Pancreas (tissue), 10 donors: Measurements from ENCODE around the gene CACNA1I. TPM values are rescaled to one million over a fixed set of nuclear protein-coding genes. Genes with fewer than 3 reads are reported as not detected.

Experiments used
- ATAC-seq, 4 donors: fragments of 200-7000 bp; cut with Tn5 transposase; one replicate each; pipeline versions ENCODE4 v1.8.0 to v1.9.1; 2020; ENCODE audit warnings: mild to moderate bottlenecking in 4 of 4, moderate library complexity in 4 of 4
- DNase-seq, 6 donors: peaks; one replicate each; pipeline ENCODE4 v3.0.0-alpha.2; 2020
- FAIRE-seq: peaks from 2 replicates; lab custom pipeline; 2012; peaks lifted over from hg19 to GRCh38; lab: Jason Lieb, UNC
- H3K27ac ChIP-seq, 4 donors: fragments of 200-600 bp; sonication (generic); 1 replicate in 3 of 4; 2 replicates in 1 of 4; pipeline versions ENCODE4 v1.5.0 to v1.8.0; 2020
- H3K27me3 ChIP-seq, 4 donors: fragments of 200-600 bp; one replicate each; pipeline ENCODE4 v1.8.0; 2021
- H3K36me3 ChIP-seq, 3 donors: fragments of 200-600 bp; sonication (generic) in 1 of 3; one replicate each; pipeline versions ENCODE4 v1.5.0 to v1.8.0; 2020 to 2021
- H3K4me1 ChIP-seq, 3 donors: fragments of 200-600 bp; one replicate each; pipeline ENCODE4 v1.8.0; 2021
- H3K4me3 ChIP-seq, 4 donors: fragments of 200-600 bp; sonication (generic) in 2 of 4; one replicate each; pipeline versions ENCODE4 v1.5.0 to v1.8.0; 2020 to 2021
- H3K9me3 ChIP-seq, 4 donors: fragments of 200-600 bp; one replicate each; pipeline ENCODE4 v1.8.0; 2021
- WGBS, 2 donors: extraction: QIAGEN DNeasy Blood & Tissue Kit; methylation state at CpG; one replicate each; pipeline ENCODE4 v1.1.7; 2013; 5-methylcytosine and 5-hydroxymethylcytosine counted together
- intact Hi-C, 3 donors: fragments of 100-400 bp; cut with DNase I; formaldehyde crosslinking; loops; one replicate each; pipeline versions ENCODE4 v1.11.1 to v1.14.2; 2022
- polyA plus RNA-seq, 2 donors: library from polyadenylated mRNA; stranded (reverse); fragments of 200-250 nt; gene quantifications; one replicate each; pipeline ENCODE4 v1.2.3, GENCODE V29; 2013
- total RNA-seq, 6 donors: library from RNA; stranded (reverse); fragmentation: NEBNext Ultra II Directional in 4 of 6; extraction: Animal tissue kit (Norgen Biotek cat#: 25700) in 4 of 6; gene quantifications; one replicate each; pipeline versions ENCODE4 v1.2.1 to v1.2.4, GENCODE V29; 2021 to 2023
- TF ChIP-seq, protein P1 (sequence below), 4 donors: fragments of 200-600 bp; sonication (generic) in 3 of 4; IDR thresholded peaks; one replicate each; pipeline versions ENCODE4 v1.5.0 to v1.8.0; 2021; ENCODE audit warnings: antibody characterized with exemption in 4 of 4
- donor health status: healthy with polysubstance abuse.
- donor health status: DM: no; HTN: no; CAD: no; lungs with moderate emphysema.
- donor health status: DM: no; HTN: no; CAD: no.
- donor health status: control.
- donor health status: control.
- donor health status: Bipolar disorder and iron deficiency.
- donor health status: DM: yes; HTN: yes; CAD: no.
- donor health status: DM: no; HTN: no; CAD: no.
- donor health status: DM: no; HTN: no; CAD: no.
- donor health status: DM: yes; HTN: yes; CAD: no.

The CACNA1I gene
- total and polyA plus RNA-seq, 8 donors: 0.04 to 0.21 (median 0.07) TPM

- 71 to 98% methylated on average over 1 of the region's 1 CpG for WGBS, 2 donors
- H3K4me3 ChIP-seq: no peak overlapping the region
- no peaks in the 10 kb centered on the region for H3K4me1 ChIP-seq
- H3K27me3 ChIP-seq: no peaks in the 10 kb centered on the region
- FAIRE-seq (no peak), ATAC-seq (no peak), DNase-seq (no peak)
- intact Hi-C loops: no loop called here
- no peak overlapping the region for H3K27ac ChIP-seq
- H3K9me3 ChIP-seq: no peaks in the 10 kb centered on the region
- TF ChIP-seq, protein P1, sequence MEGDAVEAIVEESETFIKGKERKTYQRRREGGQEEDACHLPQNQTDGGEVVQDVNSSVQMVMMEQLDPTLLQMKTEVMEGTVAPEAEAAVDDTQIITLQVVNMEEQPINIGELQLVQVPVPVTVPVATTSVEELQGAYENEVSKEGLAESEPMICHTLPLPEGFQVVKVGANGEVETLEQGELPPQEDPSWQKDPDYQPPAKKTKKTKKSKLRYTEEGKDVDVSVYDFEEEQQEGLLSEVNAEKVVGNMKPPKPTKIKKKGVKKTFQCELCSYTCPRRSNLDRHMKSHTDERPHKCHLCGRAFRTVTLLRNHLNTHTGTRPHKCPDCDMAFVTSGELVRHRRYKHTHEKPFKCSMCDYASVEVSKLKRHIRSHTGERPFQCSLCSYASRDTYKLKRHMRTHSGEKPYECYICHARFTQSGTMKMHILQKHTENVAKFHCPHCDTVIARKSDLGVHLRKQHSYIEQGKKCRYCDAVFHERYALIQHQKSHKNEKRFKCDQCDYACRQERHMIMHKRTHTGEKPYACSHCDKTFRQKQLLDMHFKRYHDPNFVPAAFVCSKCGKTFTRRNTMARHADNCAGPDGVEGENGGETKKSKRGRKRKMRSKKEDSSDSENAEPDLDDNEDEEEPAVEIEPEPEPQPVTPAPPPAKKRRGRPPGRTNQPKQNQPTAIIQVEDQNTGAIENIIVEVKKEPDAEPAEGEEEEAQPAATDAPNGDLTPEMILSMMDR (IDR thresholded peaks at IDR 0.05): no peak
- H3K36me3 ChIP-seq: no peaks in the 10 kb centered on the region
Observed at GRCh38 chr22:39712081-39712480, 141.5 kb downstream of the CACNA1I start.

- intact Hi-C loops: no loop called here
- no peak for ATAC-seq
- FAIRE-seq: no peak
- DNase-seq: no peak
- 64 to 68% methylated on average over 18 of the region's 18 CpGs for WGBS, 2 donors
- no peaks in the 10 kb centered on the region for H3K9me3 ChIP-seq
- TF ChIP-seq, protein P1 (IDR thresholded peaks at IDR 0.05): no peak
- H3K4me3 ChIP-seq: no peak overlapping the region
- H3K27ac ChIP-seq: no peak overlapping the region
- H3K4me1 ChIP-seq: no peaks in the 10 kb centered on the region
- no peaks in the 10 kb centered on the region for H3K27me3 ChIP-seq
- H3K36me3 ChIP-seq: no peaks in the 10 kb centered on the region
Observed at GRCh38 chr22:39712751-39713525, 142.4 kb downstream of the CACNA1I start.

DNA sequence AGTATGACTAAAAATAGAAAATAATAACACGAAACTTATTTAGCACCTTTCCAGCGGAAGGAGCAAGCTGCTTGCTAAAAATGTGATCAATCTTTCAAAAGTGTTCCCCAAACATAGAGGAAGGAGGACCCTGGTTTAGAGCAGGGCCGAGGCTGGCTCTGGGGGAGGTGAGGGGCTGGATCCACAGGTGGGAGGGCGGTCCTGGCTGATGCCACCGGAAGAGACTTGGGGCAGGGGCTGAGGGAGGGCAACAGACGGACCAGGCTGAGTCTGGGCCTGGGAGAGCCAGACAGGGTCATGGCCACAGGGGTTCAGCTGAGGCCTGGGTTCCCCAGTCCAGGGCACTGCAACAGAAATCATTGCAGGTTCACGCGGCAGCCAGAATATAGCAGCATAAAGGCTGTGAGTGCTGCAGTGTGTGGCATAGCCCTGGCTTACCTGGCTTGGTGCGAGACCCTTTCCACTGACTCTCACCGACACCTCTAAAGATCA lies 143.3 kb downstream of the CACNA1I start:
- intact Hi-C loops: no loop called here
- TF ChIP-seq, protein P1 (IDR thresholded peaks at IDR 0.05): no peak
- Histone ChIP-seq H3K9me3 (no peaks in the 10 kb centered on the region), H3K4me1 (no peaks in the 10 kb centered on the region), H3K27me3 (no peaks in the 10 kb centered on the region), H3K36me3 (no peaks in the 10 kb centered on the region), H3K4me3 (no peak overlapping the region), H3K27ac (no peak overlapping the region)
- DNase-seq (no peak), ATAC-seq (no peak), FAIRE-seq (no peak)
- 86 to 89% methylated on average over 9 to 10 of the region's 10 CpGs for WGBS, 2 donors

DNA sequence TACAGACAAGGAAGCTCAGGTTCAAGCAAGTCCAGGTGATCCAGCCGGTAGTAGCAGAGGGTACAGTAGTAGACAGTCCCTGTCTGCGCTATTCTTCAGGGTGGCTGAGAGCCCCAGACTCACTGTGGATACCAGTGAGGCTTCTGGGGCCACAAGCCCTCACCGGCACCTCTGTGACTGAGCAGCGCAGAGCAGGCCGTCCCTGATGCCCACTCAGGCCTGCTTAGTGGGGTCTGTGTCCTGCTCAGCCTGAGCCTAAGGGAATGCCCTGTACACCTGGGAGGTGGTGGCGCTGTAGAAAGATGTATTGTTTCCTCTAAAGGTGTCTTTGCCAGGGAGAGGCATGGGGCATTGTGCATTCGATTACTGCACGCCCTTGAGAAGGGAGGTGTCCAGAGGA lies 143.8 kb downstream of the CACNA1I start:
- TF ChIP-seq, protein P1 (IDR thresholded peaks at IDR 0.05): no peak
- ATAC-seq (no peak), FAIRE-seq (no peak), DNase-seq (peak in 1 of 6 donors; percentile 23)
- no peaks in the 10 kb centered on the region for H3K4me1 ChIP-seq
- intact Hi-C loops: no loop called here
- H3K4me3 ChIP-seq: no peak overlapping the region
- H3K36me3 ChIP-seq: no peaks in the 10 kb centered on the region
- no peaks in the 10 kb centered on the region for H3K27me3 ChIP-seq
- no peaks in the 10 kb centered on the region for H3K9me3 ChIP-seq
- H3K27ac ChIP-seq: no peak overlapping the region
- WGBS, 2 donors: 80 to 91% methylated on average over 8 of the region's 8 CpGs
